ENCODE results near the gene TENM3. TPM values are rescaled to one million over a fixed set of nuclear protein-coding genes. Genes with fewer than 3 reads are reported as not detected.

TENM3 gene
- total RNA-seq, 1 donor from 2014 or later, result 124 TPM

GRCh38 chr4:182788201-182788600 lies 545.0 kb downstream of the TENM3 start:
- Mint-ChIP-seq H3K4me3 (ENCODE audit: unreplicated experiment) (no peak overlapping the region), H3K4me1 (ENCODE audit: low read depth, unreplicated experiment) (peaks cover 1% of the 10 kb centered on the region), H3K9me3 (ENCODE audit: unreplicated experiment) (peaks cover 5% of the 10 kb centered on the region), H3K36me3 (ENCODE audit: unreplicated experiment) (peaks cover 14% of the 10 kb centered on the region), H3K27ac (ENCODE audit: unreplicated experiment) (no peak overlapping the region), H3K27me3 (ENCODE audit: unreplicated experiment) (no peaks in the 10 kb centered on the region)
- DNase-seq, result no peak
- TF ChIP-seq, protein P1, sequence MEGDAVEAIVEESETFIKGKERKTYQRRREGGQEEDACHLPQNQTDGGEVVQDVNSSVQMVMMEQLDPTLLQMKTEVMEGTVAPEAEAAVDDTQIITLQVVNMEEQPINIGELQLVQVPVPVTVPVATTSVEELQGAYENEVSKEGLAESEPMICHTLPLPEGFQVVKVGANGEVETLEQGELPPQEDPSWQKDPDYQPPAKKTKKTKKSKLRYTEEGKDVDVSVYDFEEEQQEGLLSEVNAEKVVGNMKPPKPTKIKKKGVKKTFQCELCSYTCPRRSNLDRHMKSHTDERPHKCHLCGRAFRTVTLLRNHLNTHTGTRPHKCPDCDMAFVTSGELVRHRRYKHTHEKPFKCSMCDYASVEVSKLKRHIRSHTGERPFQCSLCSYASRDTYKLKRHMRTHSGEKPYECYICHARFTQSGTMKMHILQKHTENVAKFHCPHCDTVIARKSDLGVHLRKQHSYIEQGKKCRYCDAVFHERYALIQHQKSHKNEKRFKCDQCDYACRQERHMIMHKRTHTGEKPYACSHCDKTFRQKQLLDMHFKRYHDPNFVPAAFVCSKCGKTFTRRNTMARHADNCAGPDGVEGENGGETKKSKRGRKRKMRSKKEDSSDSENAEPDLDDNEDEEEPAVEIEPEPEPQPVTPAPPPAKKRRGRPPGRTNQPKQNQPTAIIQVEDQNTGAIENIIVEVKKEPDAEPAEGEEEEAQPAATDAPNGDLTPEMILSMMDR (IDR thresholded peaks at IDR 0.05; ENCODE audit: partially characterized antibody, unreplicated experiment), result no peak

DNA sequence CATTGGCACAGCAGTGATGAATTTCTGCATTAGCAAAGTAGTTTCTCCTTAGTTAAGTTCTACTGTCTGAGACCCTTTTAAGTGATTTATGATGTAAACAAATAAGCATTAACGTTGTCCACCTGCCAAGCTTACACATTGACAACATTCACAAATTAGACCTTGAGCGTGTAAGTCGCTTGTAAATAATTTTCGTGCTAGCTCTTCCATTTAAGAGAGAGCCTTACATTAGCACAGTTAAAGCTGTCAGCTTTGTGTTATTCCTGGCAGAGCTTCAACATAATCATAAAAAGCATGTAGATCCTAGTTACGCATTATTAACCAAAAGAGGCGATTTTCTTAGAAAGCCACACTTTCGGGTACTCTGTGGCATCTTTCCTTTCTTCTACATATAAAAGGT lies 546.3 kb downstream of the TENM3 start:
- H3K27me3 Mint-ChIP-seq (ENCODE audit: unreplicated experiment), result no peaks in the 10 kb centered on the region
- DNase-seq, result no peak
- peaks cover 19% of the 10 kb centered on the region for H3K36me3 Mint-ChIP-seq (ENCODE audit: unreplicated experiment)
- H3K27ac Mint-ChIP-seq (ENCODE audit: unreplicated experiment), result no peak overlapping the region
- no peak overlapping the region for H3K4me3 Mint-ChIP-seq (ENCODE audit: unreplicated experiment)
- TF ChIP-seq, protein P1 (IDR thresholded peaks at IDR 0.05; ENCODE audit: partially characterized antibody, unreplicated experiment), result no peak
- peaks cover 5% of the 10 kb centered on the region for H3K9me3 Mint-ChIP-seq (ENCODE audit: unreplicated experiment)
- H3K4me1 Mint-ChIP-seq (ENCODE audit: low read depth, unreplicated experiment), result peaks cover 1% of the 10 kb centered on the region

GRCh38 chr4:182795446-182796238 lies 552.4 kb downstream of the TENM3 start:
- Mint-ChIP-seq H3K9me3 (ENCODE audit: unreplicated experiment) (peaks cover 6% of the 10 kb centered on the region), H3K27ac (ENCODE audit: unreplicated experiment) (peak overlapping the region; percentile 3), H3K36me3 (ENCODE audit: unreplicated experiment) (peaks cover 47% of the 10 kb centered on the region), H3K4me1 (ENCODE audit: low read depth, unreplicated experiment) (peaks cover 12% of the 10 kb centered on the region), H3K27me3 (ENCODE audit: unreplicated experiment) (peaks cover 1% of the 10 kb centered on the region), H3K4me3 (ENCODE audit: unreplicated experiment) (no peak overlapping the region)
- no peak for DNase-seq
- TF ChIP-seq, protein P1 (IDR thresholded peaks at IDR 0.05; ENCODE audit: partially characterized antibody, unreplicated experiment), result no peak

GRCh38 chr4:182799515-182800215 lies 556.5 kb downstream of the TENM3 start:
- Mint-ChIP-seq H3K4me3 (ENCODE audit: unreplicated experiment) (no peak overlapping the region), H3K9me3 (ENCODE audit: unreplicated experiment) (peaks cover 9% of the 10 kb centered on the region), H3K36me3 (ENCODE audit: unreplicated experiment) (peaks cover 34% of the 10 kb centered on the region), H3K27ac (ENCODE audit: unreplicated experiment) (no peak overlapping the region), H3K27me3 (ENCODE audit: unreplicated experiment) (peaks cover 12% of the 10 kb centered on the region), H3K4me1 (ENCODE audit: low read depth, unreplicated experiment) (peaks cover 38% of the 10 kb centered on the region)
- DNase-seq, result no peak
- TF ChIP-seq, protein P1 (IDR thresholded peaks at IDR 0.05; ENCODE audit: partially characterized antibody, unreplicated experiment), result no peak

DNA sequence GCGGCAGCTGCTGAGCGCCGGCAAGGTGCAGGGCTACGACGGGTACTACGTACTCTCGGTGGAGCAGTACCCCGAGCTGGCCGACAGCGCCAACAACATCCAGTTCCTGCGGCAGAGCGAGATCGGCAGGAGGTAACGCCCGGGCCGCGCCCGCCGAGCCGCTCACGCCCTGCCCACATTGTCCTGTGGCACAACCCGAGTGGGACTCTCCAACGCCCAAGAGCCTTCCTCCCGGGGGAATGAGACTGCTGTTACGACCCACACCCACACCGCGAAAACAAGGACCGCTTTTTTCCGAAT lies 557.0 kb downstream of the TENM3 start:
- no peak for DNase-seq
- peaks cover 9% of the 10 kb centered on the region for H3K9me3 Mint-ChIP-seq (ENCODE audit: unreplicated experiment)
- TF ChIP-seq, protein P1 (IDR thresholded peaks at IDR 0.05; ENCODE audit: partially characterized antibody, unreplicated experiment), result no peak
- H3K27ac Mint-ChIP-seq (ENCODE audit: unreplicated experiment), result no peak overlapping the region
- H3K4me1 Mint-ChIP-seq (ENCODE audit: low read depth, unreplicated experiment), result peaks cover 39% of the 10 kb centered on the region
- no peak overlapping the region for H3K4me3 Mint-ChIP-seq (ENCODE audit: unreplicated experiment)
- H3K36me3 Mint-ChIP-seq (ENCODE audit: unreplicated experiment), result peaks cover 31% of the 10 kb centered on the region
- peaks cover 13% of the 10 kb centered on the region for H3K27me3 Mint-ChIP-seq (ENCODE audit: unreplicated experiment)

Data from glutamatergic neuron (in vitro differentiated cells).